B cell (primary cell): Measurements from ENCODE around the gene SELENOS.

Experiments used
- CTCF ChIP-seq: fragments of 200-600 bp; IDR thresholded peaks from one replicate; pipeline ENCODE4 v1.8.0; 2022; ENCODE audit warnings: antibody characterized with exemption, mild to moderate bottlenecking
- EZH2 ChIP-seq: IDR thresholded peaks from 2 replicates; pipeline ENCODE4 v1.6.1; 2012; ENCODE audit warnings: borderline replicate concordance, low read depth, mild to moderate bottlenecking, moderate library complexity, low read length; ENCODE audit not compliant: insufficient read depth, poor library complexity, severe bottlenecking

- TF ChIP-seq EZH2 = no peak
- TF ChIP-seq CTCF = no peak
Observed at GRCh38 chr15:101254157-101255050, 22.9 kb downstream of the SELENOS start.
